ENCODE data around the gene TEN1. TPM values are rescaled to one million over a fixed set of nuclear protein-coding genes. Genes with fewer than 3 reads are reported as not detected.
A peak's percentile ranks its signal among the peaks of the same experiment; 100 is the strongest.

TEN1 gene
- total and polyA plus RNA-seq, 9 of the 15 experiments (the other 6 are each of a cell fraction or from before 2014, with no cell fraction given) = 1.3 to 25.7 (median 10.1) TPM

- TF ChIP-seq CEBPZ (IDR thresholded peaks at IDR 0.05; ENCODE audit: borderline replicate concordance, low read depth, low read length) = no peak
- TF ChIP-seq TFE3 (CRISPR knock-in tag; IDR thresholded peaks at IDR 0.05) = no peak
- 0 out of 2 replicates have a peak, but pooled peaks have one; percentile 94 for TF ChIP-seq ELF4 (CRISPR knock-in tag; IDR thresholded peaks at IDR 0.05)
- peak in 1 of 2 experiments; percentile 3; a peak in 1 of 4 replicates for TF ChIP-seq ARNT (IDR thresholded peaks at IDR 0.05)
- peak; percentile 42; the same call in 1 of the 2 replicates for TF ChIP-seq EP400 (IDR thresholded peaks at IDR 0.05)
- TF ChIP-seq ERF (CRISPR knock-in tag; IDR thresholded peaks at IDR 0.05) = 0 out of 2 replicates have a peak, but pooled peaks have one; percentile 2
- no peak for TF ChIP-seq BMI1 (IDR thresholded peaks at IDR 0.05; ENCODE audit: low read length)
- no peak for TF ChIP-seq ZFP36 (IDR thresholded peaks at IDR 0.05; ENCODE audit: low read depth, low read length, partially characterized antibody)
- TF ChIP-seq POLR2A (conservative IDR thresholded peaks at IDR 0.05) = peak; percentile 13; the same call in 1 of the 2 replicates
- 0 out of 2 replicates have a peak, but pooled peaks have one; percentile 15 for TF ChIP-seq TRIM25 (IDR thresholded peaks at IDR 0.05; ENCODE audit: borderline replicate concordance)
- no peak for TF ChIP-seq ZNF224 (CRISPR knock-in tag; IDR thresholded peaks at IDR 0.05)
- TF ChIP-seq ZSCAN32 (CRISPR knock-in tag; IDR thresholded peaks at IDR 0.05) = peak; percentile 50; the same call in 1 of the 2 replicates
- no peak for TF ChIP-seq ATF1 (CRISPR knock-in tag; IDR thresholded peaks at IDR 0.05)
- peak; percentile 60 for TF ChIP-seq ATF1 (tag; IDR thresholded peaks at IDR 0.05)
- 0 out of 2 replicates have a peak, but pooled peaks have one; percentile 30 for TF ChIP-seq ZNF436 (CRISPR knock-in tag; IDR thresholded peaks at IDR 0.05)
- TF ChIP-seq MLX (CRISPR knock-in tag; conservative IDR thresholded peaks at IDR 0.05) = peak in 1 of 2 experiments; percentile 6; a peak in 1 of 4 replicates
- no peak for TF ChIP-seq ESRRB (CRISPR knock-in tag; IDR thresholded peaks at IDR 0.05; ENCODE audit: borderline replicate concordance)
- peak; percentile 65; the same call in 1 of the 2 replicates for TF ChIP-seq ZNF766 (CRISPR knock-in tag; conservative IDR thresholded peaks at IDR 0.05)
- 0 out of 4 replicates have a peak, but pooled peaks of 1 of the 2 experiments have one; percentile 18 for TF ChIP-seq CSDE1 (IDR thresholded peaks at IDR 0.05)
- TF ChIP-seq ZC3H4 (CRISPR knock-in tag; IDR thresholded peaks at IDR 0.05; ENCODE audit: borderline replicate concordance) = peak; percentile 90; the same call in 1 of the 2 replicates
- 0 out of 2 replicates have a peak, but pooled peaks have one; percentile 2 for TF ChIP-seq ZNF239 (CRISPR knock-in tag; IDR thresholded peaks at IDR 0.05)
These were observed 706 bp downstream of the TEN1 start (continued) for GRCh38 chr17:75979705-75980187.
